Stimulated activated CD4-positive, alpha-beta T cell treated with anti-CD3 and anti-CD28 coated beads, Interleukin-4, amount 100 ng/mL, for 48 hours (primary cell): ENCODE data around the gene RRP8.

Source experiments
- DNase-seq, 2 donors: peaks; one replicate each; pipeline ENCODE4 v3.0.0-alpha.2; 2020; ENCODE audit warnings: low read depth in 2 of 2

RRP8 gene

GRCh38 chr11:6599881-6600390 is 3.5 kb downstream of the RRP8 start:
- DNase-seq: no peak

- DNase-seq: no peak
Measured at GRCh38 chr11:6599449-6599848, 4.0 kb downstream of the RRP8 start.

- DNase-seq: no peak
Measured at GRCh38 chr11:6598555-6598954, 4.9 kb downstream of the RRP8 start.

- no peak for DNase-seq
Measured at GRCh38 chr11:6596239-6596877, 7.1 kb downstream of the RRP8 start.

- no peak for DNase-seq
Measured at GRCh38 chr11:6594142-6594768, 9.2 kb downstream of the RRP8 start.

GRCh38 chr11:6588018-6588417 is 15.4 kb downstream of the RRP8 start:
- DNase-seq: no peak

- no peak for DNase-seq
Measured at GRCh38 chr11:6587360-6587953, 16.0 kb downstream of the RRP8 start.

- DNase-seq: no peak
Measured at GRCh38 chr11:6586434-6587359, 16.7 kb downstream of the RRP8 start.

GRCh38 chr11:6584528-6584927 is 18.9 kb downstream of the RRP8 start:
- no peak for DNase-seq

- no peak for DNase-seq
Measured at GRCh38 chr11:6583584-6583983, 19.8 kb downstream of the RRP8 start.

- no peak for DNase-seq
Measured at GRCh38 chr11:6579681-6580080, 23.7 kb downstream of the RRP8 start.

GRCh38 chr11:6578134-6578533 is 25.3 kb downstream of the RRP8 start:
- no peak for DNase-seq

GRCh38 chr11:6576471-6577373 is 26.7 kb downstream of the RRP8 start:
- DNase-seq: no peak

- DNase-seq: no peak
Measured at GRCh38 chr11:6574816-6575715, 28.4 kb downstream of the RRP8 start.

GRCh38 chr11:6572215-6572614 is 31.2 kb downstream of the RRP8 start:
- no peak for DNase-seq

GRCh38 chr11:6571434-6572008 is 31.9 kb downstream of the RRP8 start:
- no peak for DNase-seq

GRCh38 chr11:6570691-6571427 is 32.6 kb downstream of the RRP8 start:
- DNase-seq: no peak

GRCh38 chr11:6569706-6570105 is 33.7 kb downstream of the RRP8 start:
- no peak for DNase-seq
